PFSK-1 (cell line): ENCODE measurements around the gene ASCC1. TPM values are rescaled to one million over a fixed set of nuclear protein-coding genes. Genes with fewer than 3 reads are reported as not detected.

Source experiments
- FOXP2 ChIP-seq: optimal IDR thresholded peaks from 2 replicates; pipeline ENCODE3; 2011; ENCODE audit warnings: borderline replicate concordance, control low read depth, inconsistent platforms; ENCODE audit not compliant: insufficient read depth; ENCODE audit errors: extremely low read length, extremely low read depth
- POLR2AphosphoS5 ChIP-seq: IDR thresholded peaks from 2 replicates; pipeline ENCODE4 v1.6.1; 2012; ENCODE audit warnings: low read depth, mild to moderate bottlenecking, control low read depth, low read length, moderate library complexity
- REST ChIP-seq, 2 experiments: IDR thresholded peaks; 2 replicates each; pipeline versions ENCODE4 v1.6.1 to v1.8.0; 2011 to 2012; ENCODE audit warnings: low read depth in 2 of 2, low read length in 2 of 2, control low read depth in 1 of 2, inconsistent platforms in 1 of 2, mild to moderate bottlenecking in 1 of 2, moderate library complexity in 1 of 2; ENCODE audit not compliant: insufficient read depth in 1 of 2
- SIN3A ChIP-seq: IDR thresholded peaks from 2 replicates; pipeline ENCODE4 v1.6.1; 2012; ENCODE audit warnings: mild to moderate bottlenecking, low read length, moderate library complexity, borderline replicate concordance; ENCODE audit not compliant: insufficient read depth
- TAF1 ChIP-seq: IDR thresholded peaks from 2 replicates; pipeline ENCODE4 v1.6.1; 2012; ENCODE audit warnings: low read length, control low read depth, borderline replicate concordance; ENCODE audit not compliant: insufficient read depth
- polyA plus RNA-seq: library from polyadenylated mRNA; unstranded; fragments of >200 nt; gene quantifications from one replicate; pipeline ENCODE4 v1.2.1, GENCODE V29; 2012; ENCODE audit warnings: low read depth, missing spikeins; ENCODE audit not compliant: insufficient read length

Gene ASCC1, protein sequence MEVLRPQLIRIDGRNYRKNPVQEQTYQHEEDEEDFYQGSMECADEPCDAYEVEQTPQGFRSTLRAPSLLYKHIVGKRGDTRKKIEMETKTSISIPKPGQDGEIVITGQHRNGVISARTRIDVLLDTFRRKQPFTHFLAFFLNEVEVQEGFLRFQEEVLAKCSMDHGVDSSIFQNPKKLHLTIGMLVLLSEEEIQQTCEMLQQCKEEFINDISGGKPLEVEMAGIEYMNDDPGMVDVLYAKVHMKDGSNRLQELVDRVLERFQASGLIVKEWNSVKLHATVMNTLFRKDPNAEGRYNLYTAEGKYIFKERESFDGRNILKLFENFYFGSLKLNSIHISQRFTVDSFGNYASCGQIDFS
- polyA plus RNA-seq, result 17.9 TPM

DNA sequence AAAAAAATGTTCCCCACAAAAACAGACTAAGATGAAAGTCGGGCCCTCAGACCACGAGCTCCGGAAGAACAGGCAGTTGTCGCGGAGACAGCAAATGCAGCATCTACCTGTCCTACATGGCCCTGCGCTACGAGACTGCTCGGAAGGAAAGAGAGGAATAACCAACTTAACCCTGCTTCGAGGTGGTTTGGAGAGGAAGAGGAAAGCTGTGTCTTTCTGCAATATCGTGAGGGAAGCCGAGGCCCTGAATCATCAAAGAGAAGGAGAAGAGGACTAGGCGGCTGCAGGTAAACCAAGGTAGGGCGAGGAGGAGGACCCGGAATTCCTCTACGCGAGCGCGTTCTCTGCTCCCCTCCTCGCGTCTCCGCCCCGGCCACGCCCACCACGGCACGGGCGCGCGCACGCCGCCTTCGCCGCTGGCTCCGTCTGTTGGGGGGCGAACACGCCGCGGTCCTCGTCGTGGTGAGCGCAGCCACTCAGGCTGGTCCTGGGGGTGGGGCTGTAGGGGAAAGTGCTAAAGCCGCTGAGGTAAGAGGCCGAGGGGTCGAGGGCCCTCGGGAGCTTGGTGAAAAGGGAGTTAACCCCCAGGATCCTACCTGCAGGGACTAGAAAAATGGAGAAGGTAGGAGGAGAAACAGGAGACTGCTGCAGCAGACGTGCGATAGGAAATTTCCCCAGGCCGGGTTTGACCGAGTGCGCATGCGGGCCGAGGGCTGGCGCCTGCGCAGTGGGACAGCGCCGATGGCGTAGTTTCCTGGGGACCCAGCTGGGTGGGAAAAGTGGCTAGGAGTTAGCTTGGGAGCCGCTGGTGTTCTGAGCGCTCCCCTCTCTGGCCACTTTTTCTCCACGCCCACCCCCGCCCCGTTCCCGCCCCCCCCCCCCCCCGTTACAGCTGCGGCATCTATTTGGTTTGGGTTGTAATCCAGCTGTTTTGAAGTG, at the start of gene ASCC1, which contains the start of gene ANAPC16:
Gene ASCC1 (minus strand): TSS at position 666 of the 939 bp plus-strand sequence. CDS start 2,978 bp downstream, outside the sequence.
Gene ANAPC16 (plus strand): TSS at position 402 of the 939 bp plus-strand sequence. CDS start 7,903 bp downstream, outside the sequence.
- TF ChIP-seq POLR2AphosphoS5 (peak; percentile 96), REST (IDR thresholded peaks at IDR 0.05; ENCODE audit: insufficient read depth in 1 of 2, low read depth in 2 of 2, low read length in 2 of 2) (no peak), FOXP2 (peak; percentile 82), TAF1 (peak; percentile 50; the same call in 1 of the 2 replicates), SIN3A (0 out of 2 replicates have a peak, but pooled peaks have one; percentile 58)

GRCh38 chr10:72265508-72265907, 49.4 kb upstream of the ASCC1 start:
- TF ChIP-seq SIN3A (no peak), FOXP2 (no peak), REST (IDR thresholded peaks at IDR 0.05; ENCODE audit: insufficient read depth in 1 of 2, low read depth in 2 of 2, low read length in 2 of 2) (no peak), TAF1 (no peak), POLR2AphosphoS5 (no peak)

DNA sequence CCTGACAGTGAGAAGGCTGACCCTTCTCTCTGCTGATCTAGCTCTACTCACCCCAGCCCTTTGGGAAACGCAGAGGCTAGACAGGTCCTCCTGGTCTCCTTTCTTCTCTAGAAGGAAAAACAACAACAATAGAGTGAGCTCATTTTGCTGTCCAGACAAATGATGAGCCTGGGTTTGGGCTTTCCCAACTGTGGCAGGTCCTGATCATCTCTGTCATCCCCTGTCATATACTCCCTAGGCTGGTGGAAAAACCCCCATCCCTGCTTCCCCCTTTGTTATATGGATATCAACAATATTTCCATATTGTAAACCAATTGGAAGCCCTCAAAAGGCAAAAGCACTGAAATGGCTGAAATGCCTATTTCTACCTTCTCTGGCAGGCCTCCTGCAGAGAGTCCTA, 48.5 kb upstream of the ASCC1 start:
- no peak for TF ChIP-seq POLR2AphosphoS5
- TF ChIP-seq REST (IDR thresholded peaks at IDR 0.05; ENCODE audit: insufficient read depth in 1 of 2, low read depth in 2 of 2, low read length in 2 of 2), result no peak
- TF ChIP-seq TAF1, result no peak
- TF ChIP-seq SIN3A, result no peak
- no peak for TF ChIP-seq FOXP2

- TF ChIP-seq REST (IDR thresholded peaks at IDR 0.05; ENCODE audit: insufficient read depth in 1 of 2, low read depth in 2 of 2, low read length in 2 of 2), result no peak
- no peak for TF ChIP-seq POLR2AphosphoS5
- TF ChIP-seq FOXP2, result no peak
- TF ChIP-seq TAF1, result no peak
These were observed 47.7 kb upstream of the ASCC1 start for GRCh38 chr10:72263613-72264241.
